ENCODE results near the gene NOTUM.
"Not testable (repeated sequence)": the region's sequence is repeated elsewhere in the genome, so short reads cannot be mapped to it uniquely, and the experiment has no call there.

NOTUM gene

GRCh38 chr17:81996757-81997441 lies 35.9 kb upstream of the NOTUM start:
- in situ Hi-C loops (cut with HindIII; ENCODE audit: low sequenced_read_pairs), result no loop called here

- in situ Hi-C loops (cut with HindIII; ENCODE audit: low sequenced_read_pairs), result no loop called here
These were observed 35.3 kb upstream of the NOTUM start for GRCh38 chr17:81996232-81996756.

- in situ Hi-C loops (cut with HindIII; ENCODE audit: low sequenced_read_pairs), result no loop called here
These were observed 34.7 kb upstream of the NOTUM start for GRCh38 chr17:81995463-81996231.

GRCh38 chr17:81994593-81995462 lies 33.8 kb upstream of the NOTUM start:
- in situ Hi-C loops (cut with HindIII; ENCODE audit: low sequenced_read_pairs), result no loop called here

- in situ Hi-C loops (cut with HindIII; ENCODE audit: low sequenced_read_pairs), result no loop called here
These were observed 33.0 kb upstream of the NOTUM start for GRCh38 chr17:81993729-81994592.

- in situ Hi-C loops (cut with HindIII; ENCODE audit: low sequenced_read_pairs), result no loop called here
These were observed 31.5 kb upstream of the NOTUM start for GRCh38 chr17:81992306-81993102.

- in situ Hi-C loops (cut with HindIII; ENCODE audit: low sequenced_read_pairs), result no loop called here
These were observed 30.8 kb upstream of the NOTUM start for GRCh38 chr17:81991684-81992305.

GRCh38 chr17:81990836-81991683 lies 30.1 kb upstream of the NOTUM start:
- in situ Hi-C loops (cut with HindIII; ENCODE audit: low sequenced_read_pairs), result no loop called here

- in situ Hi-C loops (cut with HindIII; ENCODE audit: low sequenced_read_pairs), result no loop called here
These were observed 26.3 kb upstream of the NOTUM start for GRCh38 chr17:81987161-81987770.

GRCh38 chr17:81986606-81987005 lies 25.6 kb upstream of the NOTUM start:
- in situ Hi-C loops (cut with HindIII; ENCODE audit: low sequenced_read_pairs), result no loop called here

GRCh38 chr17:81984773-81985410 lies 23.9 kb upstream of the NOTUM start:
- in situ Hi-C loops (cut with HindIII; ENCODE audit: low sequenced_read_pairs), result no loop called here

- in situ Hi-C loops (cut with HindIII; ENCODE audit: low sequenced_read_pairs), result no loop called here
These were observed 22.8 kb upstream of the NOTUM start for GRCh38 chr17:81983639-81984373.

- in situ Hi-C loops (cut with HindIII; ENCODE audit: low sequenced_read_pairs), result no loop called here
These were observed 22.1 kb upstream of the NOTUM start for GRCh38 chr17:81983011-81983638.

GRCh38 chr17:81981511-81981910 lies 20.5 kb upstream of the NOTUM start:
- in situ Hi-C loops (cut with HindIII; ENCODE audit: low sequenced_read_pairs), result not testable (repeated sequence)

- in situ Hi-C loops (cut with HindIII; ENCODE audit: low sequenced_read_pairs), result no loop called here
These were observed 19.8 kb upstream of the NOTUM start for GRCh38 chr17:81980707-81981343.

- in situ Hi-C loops (cut with HindIII; ENCODE audit: low sequenced_read_pairs), result no loop called here
These were observed 19.1 kb upstream of the NOTUM start for GRCh38 chr17:81980122-81980521.

All from DLD1 (cell line).